Panc1 (cell line): ENCODE results near the gene PSMB2.

Source experiments
- CTCF ChIP-seq: fragments of 450-650 bp; IDR thresholded peaks from 2 replicates; pipeline ENCODE4 v1.5.1; 2017; ENCODE audit warnings: mild to moderate bottlenecking
- POLR2AphosphoS5 ChIP-seq: IDR thresholded peaks from 2 replicates; pipeline ENCODE4 v1.6.1; 2012; ENCODE audit warnings: mild to moderate bottlenecking, low read depth, low read length, moderate library complexity

- TF ChIP-seq POLR2AphosphoS5 (no peak), CTCF (peak; percentile 92)
These were observed 72.3 kb downstream of the PSMB2 start for GRCh38 chr1:35568975-35569395.
